HG03159 (cell line): ENCODE measurements around the gene VENTX.

Source experiments
- ATAC-seq: cut with Tn5 transposase; IDR thresholded peaks from one replicate; pipeline ENCODE4 v1.9.1; 2021; ENCODE audit warnings: mild to moderate bottlenecking, moderate library complexity; ENCODE audit not compliant: unreplicated experiment

The VENTX gene

GRCh38 chr10:133271521-133272300 lies 34.1 kb downstream of the VENTX start:
- ATAC-seq = no peak

DNA sequence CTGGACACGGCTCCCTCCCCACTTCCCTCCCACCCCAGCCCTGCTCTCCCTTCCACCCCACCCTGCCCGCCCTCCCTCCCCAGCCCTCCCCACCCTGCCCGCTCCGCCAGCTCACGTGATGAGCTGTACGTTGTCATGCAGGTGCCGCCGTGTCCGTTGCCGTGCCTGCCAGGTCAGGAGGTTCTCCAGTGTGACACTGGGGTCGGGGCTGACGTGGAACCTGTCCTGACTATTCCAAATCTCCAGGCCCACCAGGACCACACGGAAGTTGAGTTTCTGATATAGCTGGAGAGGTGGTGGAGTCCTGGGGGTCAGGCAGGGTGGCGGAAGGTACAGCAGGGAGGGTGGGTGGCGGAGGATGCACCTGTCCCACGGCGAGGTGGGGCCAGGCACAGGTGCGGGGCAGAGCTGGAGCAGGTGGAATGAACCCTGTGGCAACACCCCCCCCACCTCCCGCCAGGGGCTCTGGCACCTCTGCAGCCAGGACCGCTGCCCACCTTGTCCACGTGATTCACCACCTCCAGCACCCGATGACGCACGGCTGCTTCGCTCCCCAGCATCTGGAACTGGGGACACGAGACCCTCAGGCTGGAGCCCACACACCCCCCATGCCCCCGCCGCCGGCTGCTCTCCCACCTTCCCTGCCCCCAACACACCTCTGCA lies 34.8 kb downstream of the VENTX start:
- ATAC-seq = no peak

DNA sequence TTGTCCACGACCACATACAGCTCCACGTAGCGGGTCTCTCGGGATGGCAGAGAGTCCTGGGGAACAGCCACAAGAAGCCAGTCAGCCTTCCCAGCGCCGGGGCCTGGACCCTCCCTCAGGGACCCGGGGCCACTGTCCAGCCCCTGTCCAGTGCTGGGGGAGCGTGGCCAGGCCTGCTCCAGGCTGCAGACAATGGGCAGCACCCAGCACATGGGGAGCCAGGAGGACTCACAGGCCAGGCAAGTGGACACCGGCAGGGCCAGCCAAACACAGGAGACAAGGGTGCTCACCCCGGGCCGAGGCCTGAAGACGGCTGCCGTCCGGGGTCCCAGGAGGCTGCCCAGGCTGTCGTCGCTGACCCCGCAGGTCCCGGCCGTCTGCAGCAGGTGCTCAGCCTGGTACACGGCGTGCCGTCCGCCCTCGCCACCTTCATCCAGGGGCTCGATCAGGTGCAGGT lies 35.3 kb downstream of the VENTX start:
- ATAC-seq = no peak

DNA sequence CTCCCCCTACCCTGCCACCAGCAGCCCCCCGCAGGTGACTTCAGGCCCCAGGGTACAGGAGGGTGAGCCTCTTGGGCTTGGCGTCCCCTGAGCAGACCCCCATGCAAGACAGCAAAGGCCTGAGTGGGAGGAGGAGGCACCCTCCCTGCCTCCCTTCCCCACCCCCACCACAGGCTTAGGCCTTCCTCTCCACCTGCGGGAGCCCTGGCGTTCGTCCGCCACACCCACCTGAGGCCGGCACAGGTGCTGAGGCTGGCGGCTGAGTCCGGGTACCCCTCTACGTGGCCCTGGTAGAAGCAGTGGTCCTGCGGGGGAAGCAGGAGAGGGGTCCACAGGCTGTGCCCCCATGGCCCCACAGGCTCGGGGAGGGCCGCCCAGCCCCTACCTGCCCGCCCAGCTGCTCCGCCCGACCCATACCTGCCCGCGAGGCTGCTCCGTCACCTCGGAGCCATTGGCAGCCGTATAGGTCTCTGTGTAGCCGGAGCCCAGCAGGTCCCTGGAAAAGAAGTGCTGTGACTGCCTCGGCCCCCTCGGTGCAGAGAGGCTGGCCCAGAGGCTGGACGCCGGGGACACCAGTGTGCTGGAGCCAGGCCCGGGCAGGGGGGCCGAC lies 36.0 kb downstream of the VENTX start:
- ATAC-seq = no peak

- peak; percentile 50 for ATAC-seq
Measured at GRCh38 chr10:133274751-133275683, 37.4 kb downstream of the VENTX start.

- peak; percentile 38 for ATAC-seq
Measured at GRCh38 chr10:133275684-133276092, 38.0 kb downstream of the VENTX start.

DNA sequence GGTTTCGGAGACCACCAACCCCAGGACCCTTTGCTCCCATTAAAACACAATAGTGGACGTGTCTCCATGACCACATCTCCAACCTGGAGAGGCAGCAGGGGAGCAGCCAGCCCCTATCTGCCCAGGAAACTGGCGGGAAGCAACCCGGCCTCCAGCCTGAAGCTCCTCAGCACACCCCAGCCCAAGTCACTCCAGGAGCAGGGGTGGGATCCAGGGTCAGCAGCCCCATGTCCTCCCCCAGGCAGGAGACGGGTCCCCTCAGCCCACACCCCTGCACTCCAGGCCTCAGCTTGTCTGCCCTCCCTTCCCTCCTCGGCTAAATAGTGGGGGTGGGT lies 38.4 kb downstream of the VENTX start:
- ATAC-seq = no peak

DNA sequence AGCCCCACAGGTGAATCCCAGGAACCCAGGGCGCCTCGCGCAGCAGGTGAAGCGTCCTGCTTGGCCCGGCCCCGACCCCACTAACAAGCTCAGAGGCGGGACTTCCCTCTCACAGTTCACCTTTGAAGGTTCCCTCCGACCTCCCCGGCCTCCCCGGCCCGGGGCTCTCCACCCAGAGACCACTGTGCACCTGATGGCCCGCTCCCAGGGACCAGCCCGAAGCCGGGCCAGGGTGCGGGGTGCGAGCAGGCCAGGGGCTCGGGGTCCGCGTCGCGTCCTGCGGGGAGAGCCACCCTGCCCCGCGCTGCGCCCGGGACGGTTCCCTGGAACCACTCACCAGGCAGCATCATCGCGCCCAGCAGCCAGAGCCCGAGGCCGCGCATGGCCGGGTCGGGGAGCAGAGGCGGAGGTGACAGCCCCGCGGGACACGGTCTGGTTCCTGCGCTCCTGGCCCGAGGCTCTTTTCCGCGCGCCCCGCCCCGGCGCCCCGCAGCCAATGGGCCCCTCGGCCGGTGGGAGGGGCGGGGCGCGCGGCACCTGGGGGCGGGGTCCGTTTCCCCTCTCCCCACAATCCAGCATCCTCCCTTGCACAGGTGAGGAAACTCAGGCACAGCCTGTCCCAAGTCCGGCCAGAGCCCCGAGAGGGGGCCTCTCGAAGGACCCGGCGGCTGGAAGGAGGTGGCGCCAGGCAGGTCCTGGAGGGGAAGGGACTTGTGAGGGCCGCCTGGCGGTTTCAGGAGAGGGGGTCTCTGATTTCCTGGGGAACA lies 39.0 kb downstream of the VENTX start, which contains the start of gene ADAM8:
Gene ADAM8, minus strand, starts transcription at position 434 of the 767 bp plus-strand sequence. Its CDS starts 51 bp downstream, at position 383.
- peak; percentile 44 for ATAC-seq

DNA sequence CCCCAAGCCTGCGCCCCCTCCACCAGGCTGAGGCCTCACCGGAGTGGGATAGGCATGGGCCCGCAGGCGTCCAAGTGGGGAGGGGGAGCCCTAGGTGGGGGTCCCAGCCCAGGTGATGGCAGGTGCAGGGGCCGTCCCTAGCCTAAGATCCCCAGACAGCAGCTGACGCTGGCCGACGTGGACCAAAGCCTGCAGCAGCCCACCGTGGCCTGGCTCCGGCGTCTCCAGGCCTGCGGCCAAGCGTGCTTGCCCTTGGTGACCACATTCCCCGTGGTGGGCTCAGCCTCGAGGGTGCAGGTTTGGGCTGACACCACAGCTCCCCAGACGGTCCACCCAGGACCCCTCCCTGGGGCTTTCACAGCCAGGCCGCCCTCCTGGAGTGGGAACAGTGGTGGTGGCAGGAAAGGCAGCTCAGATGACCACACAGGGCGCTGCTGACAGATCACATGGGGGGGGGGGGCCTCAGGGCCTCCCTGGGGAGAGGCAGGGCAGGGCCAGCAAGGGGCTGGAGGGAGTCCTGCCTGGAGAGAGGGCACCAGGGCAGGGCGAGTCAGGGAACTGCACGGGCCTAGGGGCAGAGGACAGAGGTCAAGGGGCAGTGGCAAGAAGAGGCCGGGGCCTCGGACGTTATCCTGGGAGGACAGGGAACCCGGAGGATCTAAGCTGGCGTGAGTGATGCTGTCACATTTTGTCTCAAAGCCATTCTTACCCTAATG lies 39.8 kb downstream of the VENTX start:
- no peak for ATAC-seq

DNA sequence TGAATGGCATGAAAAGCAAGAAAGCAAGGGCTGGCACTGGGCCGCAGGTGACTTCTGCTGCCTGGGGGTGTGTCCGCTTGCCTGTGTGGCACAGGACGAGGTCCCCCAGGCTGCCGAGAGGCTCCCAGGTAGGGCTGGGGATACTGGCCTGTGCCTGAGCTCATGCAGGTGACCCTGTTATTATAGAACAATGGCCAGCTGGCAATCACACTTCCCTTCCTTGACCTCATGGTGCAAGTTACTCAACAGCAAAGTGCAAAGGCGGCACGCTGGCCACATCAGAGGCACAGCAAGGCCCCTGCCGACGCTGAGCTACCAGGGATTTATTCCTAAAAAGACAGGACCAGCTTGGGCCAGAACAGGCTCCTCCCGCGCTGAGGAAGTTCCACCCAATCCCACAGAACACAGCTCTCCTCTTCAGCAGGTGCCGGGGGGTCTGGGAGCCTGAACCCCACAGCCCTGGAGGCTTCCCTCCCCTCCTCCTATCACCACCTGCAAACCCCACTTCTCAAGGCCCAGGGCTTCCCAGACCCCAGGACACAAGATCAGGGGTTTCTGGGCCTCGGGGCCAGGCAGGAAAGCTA lies 40.4 kb downstream of the VENTX start:
- no peak for ATAC-seq

DNA sequence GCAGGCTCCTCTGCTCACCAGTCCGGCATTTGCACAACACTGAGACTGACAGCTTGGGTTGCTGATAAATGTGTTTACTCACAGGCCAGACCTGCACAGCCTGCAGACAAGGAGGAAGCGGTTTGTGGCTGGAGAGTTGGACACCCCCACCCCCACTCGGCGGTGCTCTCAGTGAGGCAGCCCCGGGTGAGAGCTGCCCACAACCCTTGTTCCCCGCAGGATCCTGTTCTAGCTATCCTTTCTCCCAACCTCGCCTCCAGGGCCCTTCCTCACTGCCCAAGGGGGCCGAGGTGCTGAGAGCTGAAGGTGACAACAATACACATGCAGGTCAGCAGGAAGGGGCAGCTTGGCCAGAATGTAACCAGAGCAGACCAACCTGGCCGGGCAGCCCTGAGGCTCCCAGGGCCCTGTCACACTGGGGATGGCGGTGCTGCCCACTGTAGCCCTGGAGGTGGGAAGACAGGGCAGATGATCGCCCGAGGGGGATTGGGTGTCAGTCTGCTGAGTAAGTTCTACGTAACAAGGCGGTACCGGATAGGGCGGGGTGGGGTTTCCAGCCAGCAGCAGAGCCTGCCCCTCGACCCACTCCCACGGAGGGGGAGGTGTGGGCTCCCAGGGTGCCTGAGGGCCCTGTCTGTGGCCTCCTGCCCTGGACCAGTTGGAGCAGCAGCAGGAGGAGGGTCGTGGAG lies 41.1 kb downstream of the VENTX start:
- peak; percentile 39 for ATAC-seq

DNA sequence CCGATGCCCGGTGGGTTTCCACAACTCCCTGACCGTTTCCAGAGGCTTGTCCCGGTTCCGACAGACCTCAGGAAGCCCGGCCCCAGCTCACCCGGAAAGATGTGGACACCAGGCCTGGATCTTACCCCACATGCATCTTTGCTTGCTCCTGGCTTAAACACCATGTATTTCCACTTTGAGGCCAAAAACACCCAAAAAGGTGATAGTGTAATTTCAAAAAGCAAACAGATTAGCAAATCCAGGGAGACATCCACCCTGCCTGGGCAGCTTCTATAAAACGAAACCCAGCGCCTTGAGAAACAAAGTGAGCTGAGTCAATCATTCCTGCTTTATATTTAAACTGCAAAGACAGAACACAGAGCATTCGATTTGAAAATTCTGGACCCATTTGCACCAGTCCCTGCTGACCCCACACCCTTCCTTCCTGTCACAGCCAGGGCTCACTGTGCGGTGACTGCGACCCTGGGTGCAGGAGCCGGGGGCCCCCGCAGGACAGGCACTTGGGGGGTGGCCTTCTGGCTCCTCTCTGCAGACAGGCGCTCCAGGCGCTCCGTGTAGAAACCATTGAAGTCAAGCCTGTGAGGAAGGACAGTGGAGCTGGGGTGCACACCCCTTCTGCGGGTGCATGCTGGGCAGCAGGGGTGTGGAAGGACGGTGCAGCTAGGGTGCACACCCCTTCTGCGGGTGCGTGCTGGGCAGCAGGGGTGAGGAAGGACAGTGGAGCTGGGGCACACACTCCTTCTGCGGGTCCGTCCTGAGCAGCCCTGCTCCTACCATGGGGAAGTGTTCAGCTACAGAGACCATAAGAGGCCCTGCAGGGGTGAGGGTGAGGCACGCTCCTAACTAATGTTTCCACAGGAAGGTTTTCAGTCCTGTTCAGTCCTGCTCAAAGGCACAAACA lies 41.9 kb downstream of the VENTX start:
- no peak for ATAC-seq

GRCh38 chr10:133280391-133281059 lies 42.9 kb downstream of the VENTX start:
- ATAC-seq = no peak

DNA sequence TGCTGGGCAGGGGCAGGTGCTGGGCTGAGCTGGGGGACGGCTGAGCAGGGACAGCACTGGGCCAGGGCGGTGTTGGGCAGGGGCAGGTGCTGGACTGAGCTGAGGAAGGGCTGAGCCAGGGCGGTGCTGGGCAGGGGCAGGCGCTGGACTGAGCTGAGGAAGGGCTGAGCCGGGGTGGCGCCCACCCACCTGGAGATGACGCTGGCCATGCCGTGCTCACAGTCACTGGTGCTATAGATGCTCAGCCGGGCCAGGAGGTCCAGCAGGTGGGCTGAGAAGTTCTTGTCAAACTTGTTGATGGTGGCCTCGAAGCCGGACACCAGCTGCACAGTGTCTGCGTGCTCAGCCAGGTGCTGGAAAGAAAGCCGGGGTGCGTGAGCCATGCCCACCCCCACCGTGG lies 43.4 kb downstream of the VENTX start:
- no peak for ATAC-seq

DNA sequence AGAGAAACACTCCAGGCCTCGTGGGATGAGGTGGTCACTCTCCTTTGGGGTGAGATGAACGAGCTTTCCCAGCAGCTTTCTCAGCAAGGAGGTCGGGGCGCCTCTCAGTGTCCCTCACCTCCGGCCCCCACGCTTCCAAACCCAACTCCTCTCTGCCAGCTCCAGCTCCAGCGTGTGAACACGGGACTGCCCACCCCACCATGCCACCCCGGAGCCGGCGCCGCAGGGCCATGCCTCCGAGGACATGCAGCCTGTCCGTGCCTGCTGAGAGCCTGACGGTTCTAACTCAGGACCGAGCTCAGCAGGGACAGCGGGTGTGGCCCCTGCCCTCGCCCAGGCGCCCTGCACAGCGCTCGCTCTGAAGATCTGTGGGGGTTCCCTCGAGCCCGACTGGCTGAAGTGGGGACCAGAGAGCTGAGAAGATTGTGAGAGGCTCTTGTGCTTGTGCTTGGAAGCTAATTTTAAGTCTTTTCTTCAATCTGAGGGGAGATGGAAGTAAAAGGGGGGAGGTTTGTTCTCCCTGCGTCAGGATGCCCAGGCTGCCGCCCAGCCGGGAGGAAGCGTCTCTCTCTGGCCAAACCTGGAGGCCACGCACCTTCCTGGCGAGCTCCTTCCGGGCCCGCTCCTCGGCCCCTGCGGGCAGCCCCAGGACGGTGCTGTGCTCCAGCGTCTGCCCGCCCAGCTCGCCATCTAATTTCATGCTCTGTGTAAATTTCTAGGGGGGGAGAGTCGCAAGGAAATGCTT lies 44.1 kb downstream of the VENTX start:
- ATAC-seq = no peak

GRCh38 chr10:133282846-133283390 lies 45.3 kb downstream of the VENTX start:
- ATAC-seq = no peak
